IMR-90 (cell line): ENCODE data around the gene KRTAP12-4.
"Not testable (repeated sequence)": the region's sequence is repeated elsewhere in the genome, so short reads cannot be mapped to it uniquely, and the experiment has no call there.

Experiments
- CEBPB ChIP-seq: IDR thresholded peaks from 2 replicates; pipeline ENCODE4 v1.6.1; 2012; ENCODE audit warnings: low read depth, low read length, improper control_type of control experiment
- CHD1 ChIP-seq: IDR thresholded peaks from 2 replicates; pipeline ENCODE4 v1.6.1; 2012; ENCODE audit warnings: low read depth, low read length, improper control_type of control experiment
- CTCF ChIP-seq: conservative IDR thresholded peaks from 2 replicates; pipeline ENCODE4 v1.5.1; 2012; ENCODE audit warnings: mild to moderate bottlenecking, low read depth, low read length, improper control_type of control experiment
- FOS ChIP-seq: fragments of 150-350 bp; IDR thresholded peaks from 2 replicates; pipeline ENCODE4 v1.6.1; 2016; ENCODE audit warnings: low read depth, low read length
- MAZ ChIP-seq: IDR thresholded peaks from 2 replicates; pipeline ENCODE4 v1.6.1; 2012; ENCODE audit warnings: low read depth, mild to moderate bottlenecking, low read length, improper control_type of control experiment, moderate library complexity, borderline replicate concordance
- MXI1 ChIP-seq: IDR thresholded peaks from 2 replicates; pipeline ENCODE4 v1.6.1; 2012; ENCODE audit warnings: low read depth, mild to moderate bottlenecking, low read length, moderate library complexity, borderline replicate concordance
- NFE2L2 ChIP-seq: fragments of 150-350 bp; IDR thresholded peaks from 2 replicates; pipeline ENCODE4 v1.6.1; 2016; ENCODE audit warnings: low read depth, mild to moderate bottlenecking, low read length
- POLR2A ChIP-seq: IDR thresholded peaks from 2 replicates; pipeline ENCODE4 v1.6.1; 2012; ENCODE audit warnings: mild to moderate bottlenecking, low read depth, low read length
- RAD21 ChIP-seq: IDR thresholded peaks from 2 replicates; pipeline ENCODE4 v1.6.1; 2012; ENCODE audit warnings: low read length, improper control_type of control experiment
- RFX5 ChIP-seq: IDR thresholded peaks from 2 replicates; pipeline ENCODE4 v1.8.0; 2012; ENCODE audit warnings: low read depth, mild to moderate bottlenecking, low read length, moderate library complexity
- SMC3 ChIP-seq: fragments of 150-350 bp; IDR thresholded peaks from 2 replicates; pipeline ENCODE4 v1.6.1; 2016; ENCODE audit warnings: low read depth, mild to moderate bottlenecking, antibody characterized with exemption, low read length, moderate library complexity

DNA sequence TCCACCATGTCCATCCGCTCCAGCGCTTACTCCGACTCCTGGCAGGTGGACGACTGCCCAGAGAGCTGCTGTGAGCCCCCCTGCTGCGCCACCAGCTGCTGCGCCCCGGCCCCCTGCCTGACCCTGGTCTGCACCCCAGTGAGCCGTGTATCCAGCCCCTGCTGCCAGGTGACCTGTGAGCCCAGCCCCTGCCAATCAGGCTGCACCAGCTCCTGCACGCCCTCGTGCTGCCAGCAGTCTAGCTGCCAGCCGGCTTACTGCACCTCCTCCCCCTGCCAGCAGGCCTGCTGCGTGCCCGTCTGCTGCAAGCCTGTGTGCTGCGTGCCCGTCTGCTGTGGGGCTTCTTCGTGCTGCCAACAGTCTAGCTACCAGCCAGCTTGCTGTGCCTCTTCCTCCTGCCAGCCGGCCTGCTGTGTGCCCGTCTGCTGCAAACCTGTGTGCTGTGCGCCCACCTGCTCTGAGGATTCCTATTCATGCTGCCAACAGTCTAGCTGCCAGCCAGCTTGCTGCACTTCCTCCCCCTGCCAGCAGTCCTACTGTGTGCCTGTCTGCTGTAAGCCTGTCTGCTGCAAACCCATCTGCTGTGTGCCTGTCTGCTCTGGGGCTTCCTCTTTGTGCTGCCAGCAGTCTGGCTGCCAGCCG, 27.2 kb downstream of the KRTAP12-4 start:
- not testable (repeated sequence) for TF ChIP-seq POLR2A, RFX5, CTCF, MAZ, CHD1, NFE2L2, CEBPB, MXI1, RAD21, FOS, SMC3
